PC-3 (cell line): Measurements from ENCODE around the gene AKAP13. TPM values are rescaled to one million over a fixed set of nuclear protein-coding genes. Genes with fewer than 3 reads are reported as not detected.

Source experiments
- ATAC-seq: fragments of 200-7000 bp; cut with Tn5 transposase; 2 replicates; pipeline ENCODE4 v1.9.1; 2020; ENCODE audit warnings: mild to moderate bottlenecking, moderate library complexity
- BruUV-seq: library from RNA; stranded (reverse); fragments of 400-500 nt; replicated peaks from 2 replicates; lab custom pipeline; 2021; lab: Mats Ljungman, UMichigan
- CTCF ChIA-PET: fragments of 300-600 bp; sonication (Branson Sonifier 250); formaldehyde crosslinking; loops from one replicate; lab custom pipeline; 2022; ENCODE audit warnings: antibody characterized with exemption; lab: Charles Lee
- POLR2A ChIA-PET: fragments of 300-600 bp; sonication (Branson Sonifier 250); formaldehyde crosslinking; loops from one replicate; lab custom pipeline; 2022; ENCODE audit warnings: antibody characterized with exemption; ENCODE audit not compliant: unreplicated experiment; lab: Charles Lee
- DNase-seq: peaks from one replicate; pipeline ENCODE4 v3.0.0-alpha.2; 2015
- H2AFZ ChIP-seq: fragments of 300-600 bp; sonication (generic); 2 replicates; pipeline ENCODE4 v1.6.0; 2016; ENCODE audit warnings: antibody characterized with exemption, low read length
- H3F3A ChIP-seq: fragments of 300-600 bp; sonication (generic); one replicate; pipeline ENCODE4 v1.6.0; 2017; ENCODE audit warnings: antibody characterized with exemption, low read length, control low read depth, mild to moderate bottlenecking; ENCODE audit not compliant: unreplicated experiment
- H3K27ac ChIP-seq: fragments of 300-600 bp; sonication (generic); 2 replicates; pipeline ENCODE4 v1.5.1; 2016; ENCODE audit warnings: mild to moderate bottlenecking, low read length
- H3K27me3 ChIP-seq: fragments of 300-600 bp; sonication (generic); 2 replicates; pipeline ENCODE4 v1.6.1; 2016; ENCODE audit warnings: low read length, mixed read lengths
- H3K36me3 ChIP-seq: fragments of 300-600 bp; sonication (generic); 2 replicates; pipeline ENCODE4 v1.6.1; 2016; ENCODE audit warnings: low read depth, mixed run types, low read length, mixed read lengths
- H3K4me1 ChIP-seq: fragments of 300-600 bp; sonication (generic); 2 replicates; pipeline ENCODE4 v1.5.1; 2016; ENCODE audit warnings: low read length; ENCODE audit not compliant: insufficient read depth
- H3K4me2 ChIP-seq: fragments of 300-600 bp; sonication (generic); 2 replicates; pipeline ENCODE4 v1.6.0; 2016; ENCODE audit warnings: low read length
- H3K4me3 ChIP-seq: fragments of 300-600 bp; sonication (generic); 2 replicates; pipeline ENCODE4 v1.5.1; 2016; ENCODE audit warnings: mild to moderate bottlenecking, low read length, mixed read lengths
- H3K79me2 ChIP-seq: fragments of 300-600 bp; sonication (generic); 2 replicates; pipeline ENCODE4 v1.6.1; 2017; ENCODE audit warnings: low read length, mixed read lengths
- H3K9ac ChIP-seq: fragments of 300-600 bp; sonication (generic); 2 replicates; pipeline ENCODE4 v1.6.0; 2016; ENCODE audit warnings: mild to moderate bottlenecking, low read length
- H3K9me2 ChIP-seq: fragments of 300-600 bp; sonication (generic); replicated peaks from 2 replicates; pipeline ENCODE4 v1.6.1; 2016; ENCODE audit warnings: mixed run types, low read length, mixed read lengths
- H3K9me3 ChIP-seq: fragments of 300-600 bp; sonication (generic); 2 replicates; pipeline ENCODE4 v1.6.1; 2016; ENCODE audit warnings: low read length, mixed read lengths
- H4K20me1 ChIP-seq: fragments of 300-600 bp; sonication (generic); 2 replicates; pipeline ENCODE4 v1.6.1; 2016; ENCODE audit warnings: low read length, mixed read lengths
- CTCF ChIP-seq: fragments of 300-600 bp; sonication (generic); conservative IDR thresholded peaks from 2 replicates; pipeline ENCODE4 v1.5.1; 2017; ENCODE audit warnings: antibody characterized with exemption, low read depth, mild to moderate bottlenecking, low read length
- EZH2 ChIP-seq: fragments of 300-600 bp; sonication (generic); IDR thresholded peaks from one replicate; pipeline ENCODE4 v1.6.1; 2017; ENCODE audit warnings: antibody characterized with exemption, mild to moderate bottlenecking, low read length; ENCODE audit not compliant: unreplicated experiment
- EZH2phosphoT487 ChIP-seq: fragments of 300-600 bp; sonication (generic); IDR thresholded peaks from 2 replicates; pipeline ENCODE4 v1.6.1; 2018; ENCODE audit warnings: mild to moderate bottlenecking, antibody characterized with exemption, low read length, borderline replicate concordance
- intact Hi-C: fragments of 100-400 bp; cut with micrococcal nuclease; formaldehyde crosslinking; loops from 2 replicates; pipeline ENCODE4 v1.9.0; 2023
- total RNA-seq: library from RNA; depleted of rRNA; stranded (reverse); fragments of >200 nt; gene quantifications from 2 replicates; pipeline ENCODE4 v1.2.3, GENCODE V29; 2014

Gene AKAP13
- total RNA-seq, 1 experiment from 2014 or later = 36.8 TPM

GRCh38 chr15:85607842-85608241 lies 227.4 kb downstream of the AKAP13 start:
- Histone ChIP-seq H3K36me3 (0 out of 2 replicates have a peak, but pooled peaks cover under 1% of the 10 kb centered on the region), H3K9ac (peak overlapping the region; percentile 44), H3F3A (peaks cover 7% of the 10 kb centered on the region), H2AFZ (no peak overlapping the region), H3K79me2 (peaks cover 8% of the 10 kb centered on the region; the same call in 1 of the 2 replicates), H3K9me2 (no peaks in the 10 kb centered on the region), H3K27me3 (no peaks in the 10 kb centered on the region), H4K20me1 (no peaks in the 10 kb centered on the region), H3K27ac (peak overlapping the region; percentile 93), H3K4me3 (peak overlapping the region; percentile 33; the same call in 1 of the 2 replicates), H3K4me2 (peak overlapping the region; percentile 65), H3K4me1 (peaks cover 26% of the 10 kb centered on the region), H3K9me3 (no peaks in the 10 kb centered on the region)
- TF ChIP-seq EZH2phosphoT487 (no peak), EZH2 (no peak), CTCF (no peak)
- DNase-seq (peak; percentile 93), ATAC-seq (peak; percentile 99)
- BruUV-seq = no TSS peak
- CTCF ChIA-PET = interaction anchor here (0.7 kb wide), 1 partner anchor 20 kb away, joined by 4 read pairs; no protein-coding TSS in a partner anchor
- intact Hi-C loops = no loop called here
- POLR2A ChIA-PET = no interaction called here

- H3K79me2 ChIP-seq = peaks cover 8% of the 10 kb centered on the region; the same call in 1 of the 2 replicates
- peaks cover 7% of the 10 kb centered on the region for H3F3A ChIP-seq
- TF ChIP-seq EZH2phosphoT487 = no peak
- no peak for TF ChIP-seq EZH2
- POLR2A ChIA-PET = no interaction called here
- intact Hi-C loops = no loop called here
- ATAC-seq (no peak), DNase-seq (no peak)
- H3K4me3 ChIP-seq = no peak overlapping the region
- no peaks in the 10 kb centered on the region for H3K9me2 ChIP-seq
- H2AFZ ChIP-seq = no peak overlapping the region
- no peak overlapping the region for H3K9ac ChIP-seq
- H3K27me3 ChIP-seq = no peaks in the 10 kb centered on the region
- no peaks in the 10 kb centered on the region for H3K9me3 ChIP-seq
- CTCF ChIA-PET = no interaction called here
- no peak overlapping the region for H3K27ac ChIP-seq
- H4K20me1 ChIP-seq = no peaks in the 10 kb centered on the region
- BruUV-seq = no TSS peak
- no peak overlapping the region for H3K4me2 ChIP-seq
- H3K4me1 ChIP-seq = peaks cover 26% of the 10 kb centered on the region
- H3K36me3 ChIP-seq = no peaks in the 10 kb centered on the region
These were observed 229.1 kb downstream of the AKAP13 start for GRCh38 chr15:85609492-85609891.

GRCh38 chr15:85611361-85611760 lies 231.0 kb downstream of the AKAP13 start:
- H3K9me2 ChIP-seq = no peaks in the 10 kb centered on the region
- no peak overlapping the region for H3K9ac ChIP-seq
- no peak overlapping the region for H3K4me3 ChIP-seq
- no peak overlapping the region for H3K4me2 ChIP-seq
- peaks cover 24% of the 10 kb centered on the region for H3K4me1 ChIP-seq
- H2AFZ ChIP-seq = no peak overlapping the region
- no peaks in the 10 kb centered on the region for H3K27me3 ChIP-seq
- ATAC-seq (no peak), DNase-seq (no peak)
- H3K36me3 ChIP-seq = no peaks in the 10 kb centered on the region
- ChIA-PET CTCF (interaction anchor here (0.6 kb wide), 1 partner anchor 86 kb away, joined by 3 read pairs; no protein-coding TSS in a partner anchor), POLR2A (no interaction called here)
- TF ChIP-seq EZH2 = no peak
- TF ChIP-seq CTCF = no peak
- TF ChIP-seq EZH2phosphoT487 = no peak
- intact Hi-C loops = no loop called here
- BruUV-seq = no TSS peak
- no peaks in the 10 kb centered on the region for H3K9me3 ChIP-seq
- peaks cover 8% of the 10 kb centered on the region; the same call in 1 of the 2 replicates for H3K79me2 ChIP-seq
- H3F3A ChIP-seq = peaks cover 7% of the 10 kb centered on the region
- H4K20me1 ChIP-seq = no peaks in the 10 kb centered on the region
- no peak overlapping the region for H3K27ac ChIP-seq
